HG02571 (cell line): ENCODE data around the gene DEFB114.
A peak's percentile ranks its signal among the peaks of the same experiment; 100 is the strongest.
"Not testable (repeated sequence)": the region's sequence is repeated elsewhere in the genome, so short reads cannot be mapped to it uniquely, and the experiment has no call there.

Experiments used
- ATAC-seq: cut with Tn5 transposase; IDR thresholded peaks from one replicate; pipeline ENCODE4 v1.9.1; 2021; ENCODE audit warnings: mild to moderate bottlenecking, moderate library complexity; ENCODE audit not compliant: unreplicated experiment

DEFB114 gene, protein sequence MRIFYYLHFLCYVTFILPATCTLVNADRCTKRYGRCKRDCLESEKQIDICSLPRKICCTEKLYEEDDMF

DNA sequence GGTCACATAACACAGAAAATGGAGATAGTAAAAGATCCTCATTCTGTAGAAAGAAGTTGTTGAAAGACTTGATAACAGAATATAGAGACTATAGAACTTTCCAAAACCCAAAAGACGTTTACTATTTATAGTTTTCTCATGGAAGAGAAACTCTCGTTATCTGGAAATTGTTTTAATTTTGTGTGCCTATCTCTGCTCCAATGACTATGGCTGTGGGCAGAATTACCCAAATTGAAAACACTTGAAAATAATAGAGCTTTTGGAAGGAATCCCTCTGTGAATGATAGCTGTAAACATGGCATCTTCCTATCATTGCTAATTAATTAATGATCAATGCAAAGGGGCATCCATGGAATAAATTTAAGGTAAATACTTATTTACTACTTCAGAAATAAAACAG, at the start of gene DEFB114:
DEFB114 (minus strand) TSS at position 101 of the 400 bp plus-strand sequence; CDS start at position 42, 59 bp downstream.
- ATAC-seq: no peak

DNA sequence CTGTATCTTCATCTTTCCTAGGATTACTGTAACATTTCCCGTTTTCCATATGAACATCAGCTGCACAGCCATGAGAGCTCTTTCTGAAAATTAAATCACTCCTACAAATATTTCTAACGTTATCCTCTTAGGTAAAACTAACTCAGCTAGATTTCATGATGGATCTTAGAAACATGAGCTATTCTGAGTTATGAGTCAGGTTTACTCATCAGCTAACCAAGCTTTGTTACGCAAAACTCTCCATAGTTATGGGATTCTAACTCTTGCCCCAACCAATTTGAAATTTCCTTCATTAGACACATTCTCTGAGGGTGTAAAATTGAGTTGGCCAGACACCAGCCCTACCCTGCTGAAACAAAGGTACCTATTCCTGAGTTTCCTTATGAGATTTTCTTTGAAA, 43.9 kb upstream of the DEFB114 start:
- ATAC-seq: no peak

DNA sequence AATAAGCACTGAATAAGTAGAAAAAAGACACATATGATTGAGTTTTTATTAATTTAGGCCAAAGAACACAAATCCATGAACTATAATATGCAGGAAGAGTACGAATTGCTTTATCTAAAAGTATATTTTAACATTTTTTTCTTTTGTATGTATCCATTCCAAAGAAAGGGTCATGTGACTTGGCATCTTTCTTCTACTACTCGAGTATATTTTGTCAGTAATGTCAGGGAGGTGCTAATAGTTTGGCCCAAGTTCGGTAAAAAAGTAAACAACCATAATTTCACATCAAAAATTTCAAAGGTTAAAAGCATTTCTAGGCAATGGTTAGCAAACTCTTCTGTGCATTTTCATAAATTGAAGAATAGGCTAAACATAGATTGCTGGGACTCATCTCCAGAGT, 39.2 kb upstream of the DEFB114 start:
- no peak for ATAC-seq

DNA sequence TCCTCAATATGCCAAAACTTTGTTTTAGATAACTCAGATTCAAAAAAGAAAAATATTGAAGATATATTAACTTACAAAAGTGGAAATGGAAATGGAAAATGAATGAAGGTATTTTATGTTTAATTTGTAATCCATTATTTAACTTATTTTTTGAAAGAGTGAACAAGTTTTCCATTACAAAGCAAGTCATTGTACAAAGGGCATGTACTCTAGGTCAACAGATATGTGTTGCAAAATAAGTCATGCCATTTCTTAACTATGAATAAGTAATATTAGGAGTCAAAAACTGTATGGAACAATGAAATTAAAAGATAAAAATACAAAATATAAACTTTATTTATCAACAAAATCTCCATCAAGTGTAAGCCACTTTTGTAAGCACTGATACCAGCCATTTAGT, 31.3 kb upstream of the DEFB114 start:
- ATAC-seq: no peak

DNA sequence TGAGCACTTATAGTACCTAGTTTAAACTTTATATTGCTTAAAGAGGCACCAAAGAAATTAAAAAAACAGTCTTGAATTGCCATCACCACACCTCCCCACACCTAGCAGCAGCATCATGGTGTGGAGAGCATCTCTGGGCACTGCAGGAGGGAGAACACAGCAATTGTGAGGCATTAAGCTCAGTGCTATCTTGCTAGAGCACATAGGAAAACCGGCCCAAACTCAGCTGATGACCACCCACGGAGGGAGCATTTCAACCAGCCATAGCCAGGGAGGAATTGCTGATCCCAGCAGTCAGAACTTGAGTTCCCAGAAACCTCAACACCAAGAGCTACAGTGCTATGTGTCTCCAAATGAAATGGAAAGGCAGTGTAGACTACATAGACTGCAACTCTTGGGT, 24.9 kb upstream of the DEFB114 start:
- ATAC-seq: no peak

DNA sequence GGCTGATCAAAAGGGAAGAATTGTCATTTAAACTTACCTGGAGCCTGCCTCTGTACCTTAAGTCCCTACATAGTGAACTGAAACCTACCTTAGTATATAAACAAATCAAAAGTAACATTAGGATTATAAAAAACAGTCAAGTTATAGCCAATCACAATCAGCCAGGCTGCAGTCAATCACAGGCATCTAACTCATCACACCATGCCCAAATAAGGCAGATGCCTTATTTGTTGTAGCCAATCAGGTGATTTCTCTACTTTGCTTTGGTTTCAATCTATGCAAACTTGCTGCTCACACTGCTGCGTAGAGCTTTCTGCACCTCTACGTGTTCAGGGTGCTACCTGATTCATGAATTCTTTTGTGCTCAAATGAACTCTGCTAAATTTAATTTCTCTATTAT, 23.8 kb upstream of the DEFB114 start:
- ATAC-seq: no peak

DNA sequence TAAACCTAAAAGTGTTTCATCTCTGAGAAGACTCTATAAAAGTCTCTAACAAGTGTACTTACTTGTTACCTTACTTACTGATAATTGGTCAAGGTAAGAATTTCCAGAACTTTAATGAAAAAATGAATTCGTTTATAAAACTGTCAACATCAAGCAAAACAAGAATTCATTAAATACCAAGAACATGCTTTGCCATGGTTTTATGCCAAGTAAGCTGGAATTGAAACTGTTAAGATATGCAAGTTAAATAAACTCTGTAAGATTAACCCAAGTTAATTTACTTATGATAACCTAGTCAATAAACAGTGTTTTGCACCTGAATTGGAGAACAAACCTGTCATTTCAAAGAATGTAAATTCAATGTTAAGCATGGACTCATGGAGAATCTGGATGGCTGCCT, 22.6 kb upstream of the DEFB114 start:
- ATAC-seq: no peak

DNA sequence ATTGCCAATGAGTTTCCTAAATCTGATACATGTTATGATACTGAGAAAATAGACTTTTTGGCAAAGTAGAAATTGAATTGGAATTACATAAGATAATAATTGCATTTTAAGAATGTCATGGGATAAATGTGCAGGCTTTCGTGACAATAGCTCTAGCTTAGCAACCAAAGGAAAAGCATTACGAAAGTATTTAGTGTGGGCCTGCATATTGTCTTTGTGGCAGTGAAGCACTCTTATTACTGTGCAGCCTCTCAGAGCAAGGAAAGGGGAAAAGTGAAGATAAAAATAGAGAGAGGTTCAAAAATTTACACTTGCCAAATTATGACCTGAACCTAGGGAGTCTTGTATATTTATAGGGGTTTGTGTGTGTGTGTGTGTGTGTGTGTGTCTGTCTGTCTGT, 18.1 kb upstream of the DEFB114 start:
- no peak for ATAC-seq

DNA sequence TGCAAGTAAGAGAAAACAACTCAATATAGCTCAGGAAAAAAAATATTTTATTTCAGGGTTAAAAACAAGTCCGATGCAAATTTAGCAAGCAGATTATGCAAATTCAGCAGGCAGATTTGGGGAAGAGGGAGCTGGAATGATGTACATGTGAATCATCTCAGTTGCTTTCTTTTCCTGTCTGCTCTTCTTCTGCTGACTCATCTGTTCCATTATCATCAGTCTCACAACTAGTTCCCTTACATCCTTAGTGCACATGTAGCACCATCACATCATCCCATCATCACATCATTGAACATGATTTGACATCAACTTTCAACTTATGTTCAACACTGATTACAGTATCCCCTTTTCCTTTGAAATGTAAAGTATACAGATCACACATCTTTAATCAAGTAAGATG, 16.9 kb upstream of the DEFB114 start:
- ATAC-seq: no peak

DNA sequence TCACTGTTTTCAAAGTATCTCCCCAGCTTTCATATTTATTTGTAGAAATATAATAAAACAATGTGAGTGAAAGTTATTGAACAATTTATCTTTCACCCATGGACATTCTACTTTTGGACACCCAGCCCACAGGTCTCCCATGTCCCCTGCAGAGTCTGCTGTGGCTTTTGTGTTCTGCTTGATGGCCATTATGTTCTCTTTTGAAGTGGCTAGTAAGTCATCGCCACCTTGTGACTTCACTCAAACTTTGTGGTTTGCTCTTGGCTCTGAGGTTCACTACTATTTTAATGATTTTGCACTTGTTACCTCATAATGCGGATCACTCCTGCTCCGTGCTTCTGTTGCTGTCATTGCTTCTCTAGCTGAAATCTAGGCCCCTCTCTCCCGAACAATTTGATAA, 15.6 kb upstream of the DEFB114 start:
- ATAC-seq: no peak

DNA sequence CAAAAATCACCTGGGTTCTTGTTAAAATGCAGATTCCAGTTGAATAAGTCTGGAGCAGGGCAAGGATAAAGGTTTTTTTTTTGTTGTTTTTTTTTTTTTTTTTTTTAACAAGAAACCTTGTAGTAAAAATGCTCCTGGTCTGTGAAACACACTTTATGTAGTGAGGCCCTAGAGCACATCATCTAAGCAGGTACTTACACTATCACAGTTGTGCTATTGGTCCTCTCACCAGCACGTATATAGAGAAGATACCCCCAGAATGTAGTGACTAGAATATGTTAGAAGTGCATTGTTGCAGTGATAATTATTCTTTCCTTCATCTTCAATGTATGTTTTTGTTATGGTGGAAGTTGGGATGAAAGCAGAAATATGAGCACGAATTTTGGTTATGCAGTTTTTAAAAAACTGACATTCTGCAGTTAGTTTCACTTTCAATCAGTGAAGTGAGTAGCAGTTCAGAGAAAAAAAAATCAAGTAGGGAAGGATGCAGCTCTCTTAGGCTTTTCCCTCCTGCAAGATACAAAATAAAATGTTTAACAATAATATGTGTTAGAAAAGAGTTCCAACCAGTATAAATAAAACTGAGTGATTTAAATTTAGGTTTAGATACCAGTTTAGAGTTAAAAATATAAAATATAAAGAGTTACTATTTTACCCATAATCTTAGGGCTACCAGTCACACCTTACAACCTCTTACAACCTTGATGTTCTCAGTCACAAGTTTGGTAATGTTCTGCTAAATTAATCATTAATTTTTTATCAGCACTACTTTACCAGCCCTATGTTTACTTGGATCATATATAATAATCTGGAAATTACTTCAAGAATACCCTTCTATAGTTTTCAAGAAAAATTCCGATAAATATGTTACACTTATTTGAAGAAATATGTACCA, 14.6 kb upstream of the DEFB114 start:
- peak; percentile 61 for ATAC-seq

DNA sequence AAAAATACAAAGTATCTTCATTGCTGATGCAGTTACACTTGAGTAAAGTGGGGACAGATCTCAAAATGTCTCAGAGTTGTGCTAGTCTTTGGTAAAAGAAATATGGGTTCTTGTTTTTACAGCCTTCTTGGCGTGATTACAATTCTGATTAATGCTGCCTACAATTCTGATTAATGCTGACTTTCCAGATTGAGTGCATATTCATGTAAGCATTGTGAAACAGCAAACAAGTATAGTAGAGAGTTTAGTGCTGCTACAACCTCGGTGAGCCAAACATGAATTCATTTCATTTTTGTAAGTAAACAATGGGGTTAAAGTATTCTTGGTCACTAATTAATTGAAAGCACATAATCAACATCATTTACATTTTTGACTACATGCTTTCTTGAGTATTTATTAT, 5.6 kb upstream of the DEFB114 start, which contains the start of gene DEFB113:
DEFB113 (minus strand) TSS at position 21 of the 400 bp plus-strand sequence; CDS start at position 21, 0 bp downstream.
- ATAC-seq: no peak

DNA sequence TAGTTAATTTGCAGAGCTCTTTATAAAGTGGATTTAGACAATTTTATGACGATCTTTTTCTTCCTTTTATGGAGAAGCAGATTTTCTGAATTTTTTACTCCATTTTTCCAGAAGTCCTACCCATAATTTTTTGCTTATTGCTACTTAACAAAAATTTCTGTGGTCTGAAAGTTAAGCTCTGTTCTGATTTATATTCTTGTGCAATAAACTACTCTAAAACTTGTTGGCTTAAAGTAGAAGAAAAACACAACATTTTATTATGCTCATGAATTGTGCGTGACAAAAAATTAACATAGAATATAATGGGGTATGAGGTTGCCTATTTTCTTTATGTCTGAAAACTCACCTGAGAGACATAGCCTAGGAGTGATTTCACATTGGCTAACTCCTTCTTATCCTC, 2.9 kb upstream of the DEFB114 start:
- ATAC-seq: no peak

DNA sequence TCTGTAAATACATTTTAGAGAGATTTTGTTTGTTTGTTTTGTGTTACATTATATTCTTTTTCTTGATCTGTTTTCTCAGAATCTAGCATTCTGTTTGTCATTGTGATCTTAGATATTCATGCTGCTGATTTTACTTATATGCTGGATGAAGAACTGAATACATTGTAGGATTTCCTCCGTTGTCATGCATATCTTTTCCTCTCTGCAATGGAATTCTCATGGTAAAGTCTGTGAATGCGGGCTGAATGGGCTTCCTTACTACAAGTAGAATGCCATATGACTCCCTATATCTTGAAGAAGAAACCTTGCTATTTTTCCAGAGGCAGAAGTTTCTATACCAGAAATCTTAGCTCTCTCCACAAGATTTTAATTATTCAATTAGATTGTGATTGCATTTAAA, 2.4 kb upstream of the DEFB114 start:
- no peak for ATAC-seq

DNA sequence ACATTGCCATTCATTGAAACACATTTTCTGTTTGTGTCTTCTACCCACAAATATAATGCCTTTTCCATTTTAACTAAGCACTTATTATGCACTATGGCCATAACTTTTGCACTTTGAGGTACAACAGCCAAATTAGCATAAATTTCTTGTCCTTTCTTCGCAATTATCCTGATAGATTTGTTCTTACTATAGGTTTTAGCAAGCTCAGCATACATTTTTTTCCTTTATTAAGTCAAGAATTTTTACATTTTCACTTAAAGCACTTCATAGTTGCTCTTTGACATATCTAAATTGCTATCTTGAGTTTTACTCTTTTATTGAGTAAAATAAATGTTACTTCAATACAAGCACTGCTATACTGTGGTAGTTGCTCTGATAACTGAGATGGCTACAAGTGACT, 5.8 kb downstream of the DEFB114 start:
- ATAC-seq: no peak

DNA sequence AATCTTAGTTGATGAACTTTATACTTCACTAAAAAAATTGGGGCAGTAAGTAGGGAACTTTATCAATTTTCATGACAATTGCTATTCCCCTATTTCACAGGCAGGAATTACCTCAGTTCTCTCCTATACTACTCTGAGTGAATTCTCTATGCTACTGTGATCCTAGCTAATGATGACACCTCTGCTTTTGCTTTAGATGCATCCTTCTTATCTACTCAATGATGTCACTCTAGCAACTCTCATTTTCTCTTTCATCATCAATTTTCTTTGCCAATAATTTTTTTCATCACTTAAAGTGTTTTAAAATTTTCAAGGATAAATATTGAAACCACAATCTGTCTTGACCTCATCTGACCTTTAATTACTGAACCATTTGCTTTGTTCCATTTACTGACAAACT, 8.1 kb downstream of the DEFB114 start:
- no peak for ATAC-seq

DNA sequence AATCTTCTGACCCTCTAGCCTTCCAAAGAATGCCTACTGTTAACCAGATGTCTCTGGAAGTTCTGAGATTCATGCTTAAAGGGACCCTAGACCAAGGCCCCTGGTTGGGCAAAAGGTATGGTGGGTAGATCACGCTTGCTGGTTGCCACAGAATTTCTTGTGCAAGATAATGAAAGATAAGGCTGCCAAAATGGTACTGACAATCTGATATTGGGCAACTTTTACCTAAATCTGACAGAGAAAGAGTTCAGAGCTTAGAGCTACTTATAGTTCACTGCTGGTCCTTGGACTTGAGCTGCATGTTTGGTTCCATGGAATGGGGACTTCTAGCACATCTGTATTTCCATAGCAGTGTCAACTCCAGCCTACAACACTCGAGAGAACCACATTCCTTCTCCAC, 12.0 kb downstream of the DEFB114 start:
- ATAC-seq: no peak

DNA sequence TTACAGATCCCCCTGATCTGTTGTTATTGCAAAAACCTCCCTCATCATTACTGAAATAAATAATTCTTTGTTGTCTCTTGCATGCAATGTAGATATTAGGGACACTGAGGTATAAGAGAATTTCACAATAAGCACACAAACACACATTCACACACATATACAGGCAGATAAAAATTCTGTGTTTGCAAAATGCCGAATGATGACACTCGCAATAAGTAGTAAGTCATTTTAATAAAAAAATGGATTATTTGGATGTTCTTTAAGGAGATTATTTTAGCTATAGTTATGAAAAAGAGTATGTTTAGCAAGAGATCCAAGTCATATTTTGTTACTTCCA, 13.6 kb downstream of the DEFB114 start:
- no peak for ATAC-seq

DNA sequence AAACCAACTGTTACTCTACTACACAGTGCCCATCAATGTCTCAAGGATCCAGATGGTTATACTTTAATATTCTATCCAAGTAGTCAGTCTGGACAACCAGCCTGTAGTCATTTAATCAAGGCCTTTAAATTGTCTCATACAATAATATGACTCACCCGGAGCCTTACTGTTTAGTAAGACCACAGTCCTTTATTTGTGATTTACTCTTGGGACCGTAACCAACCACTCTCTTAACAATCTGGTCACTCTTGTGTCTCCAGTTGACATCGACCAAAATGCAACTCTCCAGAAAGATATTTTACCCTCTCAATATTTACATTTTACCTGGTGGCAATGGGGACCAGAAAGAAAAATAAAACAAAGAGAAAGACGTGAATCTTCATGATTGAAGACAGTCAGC, 14.9 kb downstream of the DEFB114 start:
- no peak for ATAC-seq

DNA sequence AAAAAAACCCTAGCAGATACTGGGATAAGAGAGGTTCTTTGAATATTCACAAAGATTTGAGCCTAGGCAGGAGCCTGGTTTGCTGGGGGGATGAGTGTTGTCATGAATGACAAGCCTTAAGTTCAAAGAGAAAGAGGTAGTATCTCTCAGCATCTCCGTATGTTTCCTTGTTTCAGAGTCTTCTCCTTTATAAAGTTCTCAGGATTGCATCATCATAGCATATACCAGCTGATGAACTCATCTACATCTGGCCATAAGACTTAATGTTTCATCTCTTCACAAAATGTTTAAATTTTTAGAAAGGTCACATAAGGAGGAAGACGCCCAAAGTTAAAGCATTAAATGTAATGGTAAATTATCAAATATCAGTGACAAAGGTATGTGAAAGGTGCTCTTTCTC, 17.1 kb downstream of the DEFB114 start:
- ATAC-seq: no peak

DNA sequence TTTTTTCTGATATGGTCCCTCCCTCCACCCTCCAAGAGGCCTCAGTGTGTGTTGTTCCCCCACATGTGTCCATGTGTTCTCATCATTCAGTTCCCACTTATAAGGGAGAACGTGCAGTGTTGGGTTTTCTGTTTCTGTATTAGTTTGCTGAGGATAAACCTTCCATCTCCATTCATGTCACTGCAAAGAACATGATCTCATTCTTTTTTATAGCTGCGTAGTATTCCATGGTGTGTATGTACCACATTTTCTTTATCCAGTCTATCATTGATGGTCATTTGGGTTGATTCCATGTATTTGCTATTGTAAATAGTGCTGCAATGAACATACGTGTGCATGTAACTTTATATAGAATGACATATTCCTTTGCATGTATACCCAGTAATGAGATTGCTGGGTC, 19.9 kb downstream of the DEFB114 start:
- not testable (repeated sequence) for ATAC-seq

DNA sequence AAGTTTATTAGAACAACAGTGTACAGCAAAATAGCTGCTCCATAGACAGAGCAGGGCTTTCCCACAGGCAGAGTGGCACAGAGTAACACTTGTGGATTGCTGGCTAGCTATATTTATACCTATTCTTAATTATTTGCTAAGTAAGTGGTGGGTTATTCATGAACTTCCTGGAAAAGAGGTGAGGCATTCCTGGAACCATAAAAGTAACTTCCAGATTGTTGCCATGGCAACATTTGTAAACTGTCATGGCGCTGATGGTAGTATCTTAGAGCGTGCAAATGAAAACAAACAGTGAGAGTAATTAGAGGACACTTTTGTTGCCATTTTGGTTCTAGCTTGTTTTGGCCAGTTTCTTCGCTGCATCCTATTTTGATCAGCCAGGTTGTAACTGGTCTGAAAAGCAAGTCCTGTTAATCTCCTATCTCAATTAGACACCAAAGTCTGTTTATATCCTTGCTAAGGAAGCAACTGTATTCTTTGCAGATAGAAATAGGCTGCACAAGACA, 23.9 kb downstream of the DEFB114 start:
- ATAC-seq: no peak

DNA sequence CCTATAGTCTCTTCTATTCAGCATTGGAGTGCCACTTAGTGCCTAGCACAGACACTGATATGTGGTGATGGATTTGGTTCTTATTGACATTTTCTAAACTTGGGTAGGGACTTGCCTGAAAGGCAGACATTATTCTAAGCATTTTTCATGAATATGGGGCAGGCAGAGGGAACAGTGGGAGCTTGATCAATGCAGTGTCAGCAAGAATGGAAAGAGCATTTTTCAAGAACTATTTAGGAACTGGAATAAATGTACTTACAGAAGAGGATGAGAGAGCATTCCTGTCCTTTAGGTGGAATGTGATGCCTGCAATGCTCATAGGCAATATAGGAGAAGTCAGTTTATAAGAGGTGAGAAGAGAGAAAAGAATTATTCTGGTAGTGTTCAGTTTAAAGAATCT, 26.2 kb downstream of the DEFB114 start:
- no peak for ATAC-seq
